HT1080 (cell line): Measurements from ENCODE around the gene ADAD1. TPM values are rescaled to one million over a fixed set of nuclear protein-coding genes. Genes with fewer than 3 reads are reported as not detected.

ENCODE experiments used
- DNase-seq: peaks from one replicate; pipeline ENCODE4 v3.0.0-alpha.2; 2015; ENCODE audit warnings: low read depth
- total RNA-seq: library from RNA; depleted of rRNA; stranded (reverse); fragments of >200 nt; shearing (Covaris generic); gene quantifications from 2 replicates; pipeline ENCODE4 v1.2.3, GENCODE V29; 2014; rRNA removed

ADAD1 gene
- total RNA-seq, 1 experiment from 2014 or later, result not detected

GRCh38 chr4:122453384-122453995 is 74.7 kb downstream of the ADAD1 start:
- DNase-seq, result no peak

GRCh38 chr4:122456231-122457116 is 77.7 kb downstream of the ADAD1 start, which contains the start of gene IL2:
TSS of gene IL2 (minus strand) at chr4:122456725. CDS start at chr4:122456440, 285 bp downstream.
- DNase-seq, result no peak

DNA sequence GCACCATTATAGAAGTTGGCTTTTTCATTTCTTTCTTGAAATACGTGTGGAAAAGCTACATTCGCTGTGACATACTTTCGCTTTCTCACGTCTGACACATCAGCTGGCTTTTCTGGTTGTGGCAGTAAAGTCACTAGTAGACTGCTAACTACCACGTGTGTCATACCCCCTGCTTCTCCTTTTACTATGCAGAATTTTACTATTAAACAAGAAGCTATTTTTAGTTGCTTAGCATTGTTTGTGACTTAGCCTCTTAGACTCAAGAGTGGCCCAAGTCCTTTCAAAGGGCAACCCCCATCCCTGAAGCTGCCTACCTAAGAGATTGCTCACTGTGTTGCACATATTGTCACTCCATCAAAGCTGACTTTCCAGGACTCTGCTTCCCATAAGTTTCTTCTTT is 79.8 kb downstream of the ADAD1 start:
- peak; percentile 30 for DNase-seq

DNA sequence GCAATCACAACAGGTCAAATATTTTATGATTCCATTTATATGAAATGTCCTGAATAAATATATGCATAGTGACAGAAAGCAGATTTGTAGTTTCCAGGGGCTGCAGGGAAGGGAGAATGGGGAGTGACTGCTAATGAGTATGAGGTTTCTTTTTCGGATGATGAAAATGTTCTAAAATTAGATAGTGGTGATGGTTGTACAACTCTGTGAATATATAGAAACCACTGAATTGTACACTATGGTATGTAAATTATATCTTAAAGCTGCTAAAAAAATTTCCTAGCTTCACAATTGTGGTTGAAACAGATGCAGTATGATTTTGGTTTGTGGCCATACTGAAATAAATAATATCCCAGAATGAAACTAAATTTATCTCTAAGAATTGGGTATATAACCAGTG is 90.6 kb downstream of the ADAD1 start:
- DNase-seq, result no peak

DNA sequence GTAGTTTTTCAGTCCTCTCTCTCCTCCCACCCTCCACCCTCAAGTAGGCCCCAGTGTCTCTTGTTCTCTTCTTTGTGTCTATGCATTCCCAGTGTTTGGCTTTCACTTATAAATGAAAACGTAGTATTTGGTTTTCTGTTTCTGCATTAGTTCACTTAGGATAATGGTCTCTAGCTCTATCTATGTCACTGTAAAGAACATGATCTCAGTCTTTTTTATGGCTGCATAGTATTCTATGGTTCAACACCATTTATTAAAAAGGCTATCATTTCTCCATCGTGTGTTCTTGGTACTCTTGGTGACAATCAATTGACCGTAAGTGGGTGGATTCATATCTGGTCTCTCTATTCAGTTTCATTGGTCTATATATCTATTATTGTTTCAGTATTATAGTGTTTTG is 96.4 kb downstream of the ADAD1 start:
- no peak for DNase-seq

- DNase-seq, result no peak
Measured at GRCh38 chr4:122476126-122476525, 97.3 kb downstream of the ADAD1 start.

DNA sequence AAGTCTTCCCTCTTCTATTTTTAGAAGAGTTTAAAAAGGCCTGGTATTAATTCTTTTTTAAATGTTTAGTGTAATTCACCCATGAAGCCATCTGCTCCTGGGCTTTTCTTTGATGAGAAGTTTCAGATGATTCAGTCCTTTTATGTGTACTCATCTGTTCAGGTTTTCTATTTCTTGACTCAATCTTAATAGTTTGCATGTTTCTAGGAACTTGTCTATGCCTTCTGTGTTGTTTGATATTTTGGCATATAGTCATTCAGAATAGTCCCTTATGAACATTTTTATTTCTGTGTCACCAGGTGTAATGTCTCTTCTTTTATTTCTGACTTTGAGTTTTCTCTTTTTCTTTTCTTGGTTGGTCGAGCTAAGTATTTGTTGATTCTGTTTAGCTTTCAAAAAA is 97.9 kb downstream of the ADAD1 start:
- DNase-seq, result no peak

Other genes starting within 250 kb of the ADAD1 start
- 12.1 and 13.0 TPM in 2 replicates for gene BLTP1, start 226.7 kb upstream of the ADAD1 start, total RNA-seq
- gene IL2, start 77.7 kb downstream of the ADAD1 start, total RNA-seq, result not detected in 2 replicates
- gene IL21, start 242.1 kb downstream of the ADAD1 start, total RNA-seq, result not detected in 2 replicates